ENCODE data around the gene SWAP70.

- no peak for TF ChIP-seq ZC3H10 (CRISPR knock-in tag; IDR thresholded peaks at IDR 0.05)
- TF ChIP-seq CREB5 (CRISPR knock-in tag; IDR thresholded peaks at IDR 0.05; ENCODE audit: low read depth): no peak
- TF ChIP-seq BACH2 (CRISPR knock-in tag; IDR thresholded peaks at IDR 0.05; ENCODE audit: borderline replicate concordance): no peak
These were observed 9.0 kb downstream of the SWAP70 start for GRCh38 chr11:9672918-9673317.
